SK-N-SH (cell line): Measurements from ENCODE around the gene TTC7B. TPM values are rescaled to one million over a fixed set of nuclear protein-coding genes. Genes with fewer than 3 reads are reported as not detected.

ENCODE experiments used
- CTCF ChIA-PET: fragments of 300-600, 350-600 bp; formaldehyde crosslinking; extraction: SDS; loops from one replicate; lab custom pipeline; 2021; lab: Yijun Ruan, JAX
- POLR2A ChIA-PET: fragments of 350-600 bp; sonication (Branson Sonifier 250); formaldehyde crosslinking; extraction: SDS; loops from one replicate; lab custom pipeline; 2020; ENCODE audit warnings: antibody characterized with exemption, inconsistent platforms; lab: Yijun Ruan, JAX
- DNase-seq: peaks from one replicate; pipeline ENCODE4 v3.0.0; 2012
- H2AFZ ChIP-seq: fragments of 200-600 bp; sonication (generic); 2 replicates; pipeline ENCODE4 v1.8.1; 2016; ENCODE audit warnings: antibody characterized with exemption, mild to moderate bottlenecking, low read depth
- H3F3A ChIP-seq: fragments of 200-600 bp; sonication (generic); replicated peaks from 2 replicates; pipeline ENCODE3; 2016; ENCODE audit warnings: antibody characterized with exemption, mild to moderate bottlenecking; ENCODE audit not compliant: insufficient read depth
- H3K27ac ChIP-seq, 2 experiments: fragments of 200-500 bp in 1 of 2; fragments of 200-600 bp in 1 of 2; sonication (Bioruptor generic) in 1 of 2; sonication (generic), shearing (Covaris generic) in 1 of 2; 2 replicates each; pipeline versions ENCODE4 v1.5.1 to v1.6.1; 2014 to 2016; ENCODE audit warnings: low read depth in 2 of 2, inconsistent platforms in 1 of 2, low read length in 1 of 2, mild to moderate bottlenecking in 1 of 2, mixed read lengths in 1 of 2
- H3K27me3 ChIP-seq: fragments of 200-600 bp; sonication (generic), shearing (Covaris generic); 2 replicates; pipeline ENCODE4 v1.6.1; 2016; ENCODE audit warnings: mixed run types; ENCODE audit not compliant: insufficient read depth
- H3K36me3 ChIP-seq, 2 experiments: fragments of 200-500 bp in 1 of 2; fragments of 200-600 bp in 1 of 2; sonication (Bioruptor generic) in 1 of 2; sonication (generic) in 1 of 2; replicated peaks in 1 of 2; 2 replicates each; pipeline versions ENCODE3 to v1.5.1; 2014 to 2016; ENCODE audit warnings: low read length in 1 of 2, mild to moderate bottlenecking in 1 of 2; ENCODE audit not compliant: insufficient read depth in 2 of 2, control insufficient read depth in 1 of 2
- H3K4me1 ChIP-seq, 2 experiments: fragments of 200-500 bp in 1 of 2; fragments of 200-600 bp in 1 of 2; sonication (Bioruptor generic) in 1 of 2; sonication (generic), shearing (Covaris generic) in 1 of 2; 2 replicates each; pipeline versions ENCODE4 v1.5.1 to v1.6.1; 2014 to 2016; ENCODE audit warnings: low read depth in 1 of 2, low read length in 1 of 2, mixed run types in 1 of 2; ENCODE audit not compliant: insufficient read depth in 2 of 2, control insufficient read depth in 1 of 2
- H3K4me2 ChIP-seq: fragments of 200-600 bp; sonication (generic), shearing (Covaris generic); 2 replicates; pipeline ENCODE4 v1.6.1; 2017; ENCODE audit warnings: mixed run types
- H3K4me3 ChIP-seq, 2 experiments: fragments of 200-500 bp in 1 of 2; fragments of 200-600 bp in 1 of 2; sonication (Bioruptor generic) in 1 of 2; sonication (generic), shearing (Covaris generic) in 1 of 2; 2 replicates each; pipeline versions ENCODE4 v1.5.1 to v1.8.1; 2014 to 2016; ENCODE audit warnings: low read depth in 2 of 2, inconsistent platforms in 1 of 2, low read length in 1 of 2, mild to moderate bottlenecking in 1 of 2, mixed read lengths in 1 of 2, moderate library complexity in 1 of 2
- H3K79me2 ChIP-seq: fragments of 200-600 bp; sonication (generic); 2 replicates; pipeline ENCODE4 v1.8.1; 2017; ENCODE audit warnings: mild to moderate bottlenecking; ENCODE audit not compliant: insufficient read depth
- H3K9ac ChIP-seq: fragments of 200-600 bp; sonication (generic); 2 replicates; pipeline ENCODE4 v1.6.1; 2017; ENCODE audit warnings: mixed run types
- H3K9me2 ChIP-seq: fragments of 200-600 bp; sonication (generic); 2 replicates; pipeline ENCODE4 v1.6.1; 2017; ENCODE audit warnings: mixed run types
- H3K9me3 ChIP-seq: fragments of 200-600 bp; sonication (generic); 2 replicates; pipeline ENCODE4 v1.6.1; 2017; ENCODE audit warnings: mixed run types, mild to moderate bottlenecking, moderate library complexity
- H4K20me1 ChIP-seq: fragments of 200-600 bp; sonication (generic); 2 replicates; pipeline ENCODE4 v1.6.1; 2017; ENCODE audit warnings: mild to moderate bottlenecking, mixed run types; ENCODE audit not compliant: insufficient read depth
- ELF1 ChIP-seq: IDR thresholded peaks from 2 replicates; pipeline ENCODE4 v1.4.0; 2012
- FOXJ3 ChIP-seq: sonication (generic); formaldehyde crosslinking; IDR thresholded peaks from 2 replicates; pipeline ENCODE4 v1.5.1; 2020; ENCODE audit warnings: mild to moderate bottlenecking, missing genetic modification reagents
- FOXM1 ChIP-seq: IDR thresholded peaks from 2 replicates; pipeline ENCODE4 v1.4.0; 2012; ENCODE audit warnings: low read depth, mild to moderate bottlenecking
- GATA2 ChIP-seq: sonication (generic); formaldehyde crosslinking; IDR thresholded peaks from 2 replicates; pipeline ENCODE4 v1.5.0; 2020; ENCODE audit warnings: mild to moderate bottlenecking, missing genetic modification reagents
- NFIC ChIP-seq: IDR thresholded peaks from 2 replicates; pipeline ENCODE4 v1.4.0; 2012; ENCODE audit warnings: borderline replicate concordance
- RCOR1 ChIP-seq: fragments of 150-350 bp; IDR thresholded peaks from 2 replicates; pipeline ENCODE4 v1.6.1; 2017; ENCODE audit warnings: antibody characterized with exemption, low read length
- RFX5 ChIP-seq: IDR thresholded peaks from 2 replicates; pipeline ENCODE4 v1.6.1; 2012; ENCODE audit warnings: mild to moderate bottlenecking, improper control_type of control experiment, low read length
- RXRA ChIP-seq: IDR thresholded peaks from 2 replicates; pipeline ENCODE4 v1.4.0; 2012; ENCODE audit warnings: low read depth, mild to moderate bottlenecking, borderline replicate concordance
- SIN3A ChIP-seq: IDR thresholded peaks from 2 replicates; pipeline ENCODE4 v1.6.1; 2012; ENCODE audit warnings: low read depth, mild to moderate bottlenecking, low read length, moderate library complexity, borderline replicate concordance
- YY1 ChIP-seq: IDR thresholded peaks from 2 replicates; pipeline ENCODE4 v1.4.0; 2012; ENCODE audit warnings: low read depth, mild to moderate bottlenecking
- WGBS: methylation state at CpG from one replicate; pipeline ENCODE4 v1.1.6; 2017; ENCODE audit warnings: low lambda C conversion rate; 5-methylcytosine and 5-hydroxymethylcytosine counted together
- polyA plus RNA-seq, 3 experiments: library from polyadenylated mRNA; depleted of rRNA; stranded (reverse); fragments of >200 nt; gene quantifications; 2 replicates each; pipeline ENCODE4 v1.2.3, GENCODE V29; 2012
- TF ChIP-seq, protein P1 (sequence below): fragments of 150-350 bp; IDR thresholded peaks from 2 replicates; pipeline ENCODE4 v1.6.1; 2016; ENCODE audit warnings: mild to moderate bottlenecking, low read depth, low read length
- TF ChIP-seq, protein P2 (sequence below): IDR thresholded peaks from 2 replicates; pipeline ENCODE4; 2012
- TF ChIP-seq, protein P3 (sequence below): IDR thresholded peaks from 2 replicates; pipeline ENCODE4 v1.4.0; 2012; ENCODE audit warnings: low read depth, borderline replicate concordance

TTC7B gene
- polyA plus RNA-seq, 1 of the 3 experiments (the other 2 are of a cell fraction): 43.1 TPM

DNA sequence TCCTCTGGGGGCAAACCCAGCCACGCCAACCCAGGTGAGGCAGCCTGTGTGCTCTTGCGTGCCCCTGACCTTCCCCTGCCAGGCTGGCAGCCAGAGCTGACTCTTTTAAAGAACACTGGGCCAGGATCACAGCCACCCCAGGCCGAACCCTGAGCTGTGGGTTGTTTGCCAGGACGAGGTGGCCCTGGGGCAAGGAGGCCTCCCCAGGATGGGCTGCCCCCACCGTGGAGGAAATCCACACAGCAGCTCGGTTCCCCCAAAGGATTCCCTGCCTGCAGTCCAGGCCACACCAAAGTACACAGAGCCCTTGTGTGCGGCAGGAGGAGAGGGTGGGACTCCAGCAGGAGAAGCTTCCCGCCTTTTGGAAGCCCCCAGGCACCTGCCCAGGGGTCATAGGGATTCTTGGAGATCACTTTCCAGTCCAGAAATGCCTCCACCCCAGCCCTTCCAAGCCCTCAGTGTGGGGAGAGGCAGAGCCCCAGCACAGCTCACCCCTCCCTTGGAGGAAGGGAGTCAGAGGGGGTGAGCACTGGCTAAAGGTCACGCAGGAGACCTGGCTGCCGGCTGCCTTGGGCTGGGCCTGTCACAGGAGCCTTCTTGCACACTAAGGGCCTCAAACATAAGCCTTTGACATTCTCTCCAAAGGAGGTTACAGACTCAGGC is 303.8 kb downstream of the TTC7B start (continued):
- TF ChIP-seq RXRA (no peak), ELF1 (no peak), RCOR1 (no peak)

DNA sequence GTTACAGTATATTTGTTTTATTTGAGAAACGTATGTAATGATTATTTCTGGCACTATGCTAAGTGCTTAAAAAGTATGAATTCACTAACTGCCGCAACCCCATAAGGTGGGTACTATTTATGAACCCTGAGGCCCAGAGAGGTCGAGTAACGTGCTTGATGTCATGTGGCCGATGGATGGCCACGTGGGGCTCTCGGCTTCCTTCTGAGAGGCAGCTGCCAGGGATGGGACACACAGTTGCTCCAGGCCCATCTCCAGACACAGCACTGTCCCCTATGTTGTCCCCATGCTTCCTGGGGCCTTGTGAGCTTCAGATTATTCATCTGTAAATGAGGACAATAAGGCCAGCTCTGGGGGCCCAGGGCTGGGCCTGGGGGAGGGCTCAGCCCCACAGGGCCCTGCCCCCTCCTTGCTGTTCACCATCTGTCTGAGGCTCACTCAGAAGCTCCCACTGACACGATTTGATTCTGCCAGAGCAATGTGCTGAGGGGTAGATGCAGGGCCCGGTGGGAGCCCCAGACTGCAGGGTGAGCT is 304.4 kb downstream of the TTC7B start:
- no peak for TF ChIP-seq YY1
- no peak for TF ChIP-seq FOXM1
- TF ChIP-seq RFX5: no peak
- no peak for TF ChIP-seq ELF1
- TF ChIP-seq NFIC: no peak
- TF ChIP-seq, protein P1, sequence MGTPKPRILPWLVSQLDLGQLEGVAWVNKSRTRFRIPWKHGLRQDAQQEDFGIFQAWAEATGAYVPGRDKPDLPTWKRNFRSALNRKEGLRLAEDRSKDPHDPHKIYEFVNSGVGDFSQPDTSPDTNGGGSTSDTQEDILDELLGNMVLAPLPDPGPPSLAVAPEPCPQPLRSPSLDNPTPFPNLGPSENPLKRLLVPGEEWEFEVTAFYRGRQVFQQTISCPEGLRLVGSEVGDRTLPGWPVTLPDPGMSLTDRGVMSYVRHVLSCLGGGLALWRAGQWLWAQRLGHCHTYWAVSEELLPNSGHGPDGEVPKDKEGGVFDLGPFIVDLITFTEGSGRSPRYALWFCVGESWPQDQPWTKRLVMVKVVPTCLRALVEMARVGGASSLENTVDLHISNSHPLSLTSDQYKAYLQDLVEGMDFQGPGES: no peak
- no peak for TF ChIP-seq GATA2 (CRISPR knock-in tag)
- TF ChIP-seq, protein P2, sequence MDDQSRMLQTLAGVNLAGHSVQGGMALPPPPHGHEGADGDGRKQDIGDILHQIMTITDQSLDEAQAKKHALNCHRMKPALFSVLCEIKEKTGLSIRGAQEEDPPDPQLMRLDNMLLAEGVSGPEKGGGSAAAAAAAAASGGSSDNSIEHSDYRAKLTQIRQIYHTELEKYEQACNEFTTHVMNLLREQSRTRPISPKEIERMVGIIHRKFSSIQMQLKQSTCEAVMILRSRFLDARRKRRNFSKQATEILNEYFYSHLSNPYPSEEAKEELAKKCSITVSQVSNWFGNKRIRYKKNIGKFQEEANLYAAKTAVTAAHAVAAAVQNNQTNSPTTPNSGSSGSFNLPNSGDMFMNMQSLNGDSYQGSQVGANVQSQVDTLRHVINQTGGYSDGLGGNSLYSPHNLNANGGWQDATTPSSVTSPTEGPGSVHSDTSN: no peak
- TF ChIP-seq SIN3A: no peak
- TF ChIP-seq FOXJ3 (CRISPR knock-in tag): no peak
- TF ChIP-seq, protein P3, sequence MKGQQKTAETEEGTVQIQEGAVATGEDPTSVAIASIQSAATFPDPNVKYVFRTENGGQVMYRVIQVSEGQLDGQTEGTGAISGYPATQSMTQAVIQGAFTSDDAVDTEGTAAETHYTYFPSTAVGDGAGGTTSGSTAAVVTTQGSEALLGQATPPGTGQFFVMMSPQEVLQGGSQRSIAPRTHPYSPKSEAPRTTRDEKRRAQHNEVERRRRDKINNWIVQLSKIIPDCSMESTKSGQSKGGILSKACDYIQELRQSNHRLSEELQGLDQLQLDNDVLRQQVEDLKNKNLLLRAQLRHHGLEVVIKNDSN: no peak
- no peaks in the 10 kb centered on the region for H3K9me2 ChIP-seq
- no peaks in the 10 kb centered on the region for H3K27me3 ChIP-seq
- H3F3A ChIP-seq: no peaks in the 10 kb centered on the region
- H3K4me2 ChIP-seq: no peak overlapping the region
- H3K4me3 ChIP-seq: no peak overlapping the region
- no peak overlapping the region for H3K9ac ChIP-seq
- CTCF ChIA-PET: interaction anchor here (1.2 to 2.7 kb wide), 2 partner anchors 93 to 112 kb away, joined by 4 to 12 read pairs; no protein-coding TSS in a partner anchor
- H3K36me3 ChIP-seq: no peaks in the 10 kb centered on the region
- no peak overlapping the region for H2AFZ ChIP-seq
- H3K79me2 ChIP-seq: no peaks in the 10 kb centered on the region
- WGBS: 76% methylated on average over 7 of the region's 9 CpGs
- H3K9me3 ChIP-seq: no peaks in the 10 kb centered on the region
- POLR2A ChIA-PET: interaction anchor here (0.6 to 1.3 kb wide), 6 partner anchors 11 to 1842 kb away, joined by 3 to 4 read pairs (median 3); no protein-coding TSS in a partner anchor
- no peak overlapping the region; a peak in 1 of 4 replicates for H3K27ac ChIP-seq
- peaks cover 0 to 19% of the 10 kb centered on the region in 2 experiments; a peak in 1 of 4 replicates for H3K4me1 ChIP-seq
- no peak for DNase-seq
- no peaks in the 10 kb centered on the region for H4K20me1 ChIP-seq
